Body of pancreas (tissue), 4 donors: ENCODE data around the gene SSC5D. TPM values are rescaled to one million over a fixed set of nuclear protein-coding genes. Genes with fewer than 3 reads are reported as not detected.

ENCODE experiments used
- ATAC-seq: fragments of 150-250 bp; one replicate; pipeline ENCODE4 v1.9.1; 2016
- DNase-seq, 4 donors: peaks; one replicate each; pipeline ENCODE4 v3.0.0-alpha.2; 2019
- H3K27ac ChIP-seq, 4 donors: fragments of 200-600 bp; sonication (generic); 1 replicate in 3 of 4; 2 replicates in 1 of 4; pipeline versions ENCODE4 v1.5.1 to v1.6.1; 2016 to 2019; ENCODE audit warnings: mild to moderate bottlenecking in 1 of 4, mixed read lengths in 1 of 4, moderate library complexity in 1 of 4
- H3K27me3 ChIP-seq, 2 donors: fragments of 200-600 bp; sonication (generic); one replicate each; pipeline ENCODE4 v1.6.0; 2016; ENCODE audit warnings: mild to moderate bottlenecking in 1 of 2
- H3K36me3 ChIP-seq, 2 donors: fragments of 200-600 bp; sonication (generic); replicated peaks in 1 of 2; 2 replicates each; pipeline ENCODE4 v1.5.1; 2016; ENCODE audit warnings: low read depth in 2 of 2; ENCODE audit not compliant: insufficient read depth in 1 of 2
- H3K4me1 ChIP-seq: fragments of 200-600 bp; sonication (generic); one replicate; pipeline ENCODE4 v1.6.0; 2016
- H3K4me3 ChIP-seq, 2 donors: fragments of 200-600 bp; sonication (generic); 1 replicate in 1 of 2; 2 replicates in 1 of 2; pipeline ENCODE4 v1.5.1; 2016 to 2019
- H3K9me3 ChIP-seq, 3 donors: fragments of 200-600 bp; sonication (generic); 1 replicate in 2 of 3; 2 replicates in 1 of 3; pipeline ENCODE4 v1.5.1; 2016
- POLR2A ChIP-seq, 3 donors: fragments of 450-650 bp; IDR thresholded peaks; one replicate each; pipeline ENCODE4 v1.6.1; 2016; ENCODE audit warnings: antibody characterized with exemption in 3 of 3, mild to moderate bottlenecking in 2 of 3
- WGBS, 2 donors: methylation state at CpG; one replicate each; pipeline ENCODE4 v1.1.5; 2017; 5-methylcytosine and 5-hydroxymethylcytosine counted together
- intact Hi-C: fragments of 100-400 bp; cut with DNase I; formaldehyde crosslinking; loops from one replicate; pipeline ENCODE4 v1.15.1; 2023
- total RNA-seq, 2 donors: library from RNA; depleted of rRNA; stranded (reverse); fragments of >200 nt; gene quantifications; one replicate each; pipeline ENCODE4 v1.1.0, GENCODE V29; 2016
- TF ChIP-seq, protein P1 (sequence below), 7 experiments: fragments of 450-650 bp in 4 of 7; fragments of 200-600 bp in 3 of 7; sonication (generic) in 3 of 7; IDR thresholded peaks; one replicate each; pipeline ENCODE4 v1.5.1; 2016 to 2019; ENCODE audit warnings: antibody characterized with exemption in 7 of 7

Gene SSC5D
- total RNA-seq, 2 donors from 2014 or later = 2.6 to 3.3 TPM

DNA sequence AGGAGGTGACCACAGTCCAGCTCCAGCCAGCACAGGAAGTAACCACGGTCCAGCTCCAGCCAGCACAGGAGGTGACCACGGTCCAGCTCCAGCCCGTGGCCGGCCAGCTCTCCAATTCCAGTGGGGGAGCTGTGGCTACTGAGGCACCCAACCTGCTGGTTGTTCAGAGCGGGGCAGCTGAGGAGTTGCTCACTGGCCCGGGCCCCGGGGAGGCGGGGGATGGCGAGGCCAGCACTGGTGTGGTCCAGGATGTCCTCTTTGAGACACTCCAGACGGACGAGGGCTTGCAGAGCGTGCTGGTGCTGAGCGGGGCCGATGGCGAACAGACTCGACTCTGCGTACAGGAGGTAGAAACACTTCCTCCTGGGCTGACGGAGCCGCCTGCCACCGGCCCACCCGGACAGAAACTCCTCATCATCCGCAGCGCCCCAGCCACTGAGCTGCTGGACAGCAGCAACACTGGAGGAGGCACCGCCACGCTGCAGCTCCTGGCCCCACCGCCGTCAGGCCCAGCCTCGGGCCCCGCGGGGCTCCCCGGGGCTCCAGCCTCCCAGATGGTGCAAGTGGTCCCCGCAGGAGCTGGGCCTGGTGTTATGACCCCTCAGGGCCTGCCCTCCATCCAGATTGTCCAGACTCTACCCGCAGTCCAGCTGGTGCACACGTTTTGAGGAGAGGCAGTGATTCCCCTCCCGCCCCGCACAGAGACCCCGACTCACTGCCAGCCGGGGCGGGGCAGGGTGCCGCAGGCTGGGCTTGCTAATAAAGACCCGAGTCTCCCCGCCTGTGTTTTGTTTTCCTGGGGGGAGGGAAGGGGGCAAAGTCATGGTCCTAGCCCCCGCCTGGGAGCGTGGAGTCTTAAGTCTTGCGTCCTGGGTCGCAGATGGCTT, 4.3 kb upstream of the SSC5D start:
- ATAC-seq (no peak), DNase-seq (no peak)
- intact Hi-C loops = no loop called here
- no peaks in the 10 kb centered on the region for H3K36me3 ChIP-seq
- 73 to 80% methylated on average over 19 to 43 of the region's 46 CpGs for WGBS, 2 donors
- no peak overlapping the region for H3K27ac ChIP-seq
- H3K27me3 ChIP-seq = no peaks in the 10 kb centered on the region
- TF ChIP-seq, protein P1, sequence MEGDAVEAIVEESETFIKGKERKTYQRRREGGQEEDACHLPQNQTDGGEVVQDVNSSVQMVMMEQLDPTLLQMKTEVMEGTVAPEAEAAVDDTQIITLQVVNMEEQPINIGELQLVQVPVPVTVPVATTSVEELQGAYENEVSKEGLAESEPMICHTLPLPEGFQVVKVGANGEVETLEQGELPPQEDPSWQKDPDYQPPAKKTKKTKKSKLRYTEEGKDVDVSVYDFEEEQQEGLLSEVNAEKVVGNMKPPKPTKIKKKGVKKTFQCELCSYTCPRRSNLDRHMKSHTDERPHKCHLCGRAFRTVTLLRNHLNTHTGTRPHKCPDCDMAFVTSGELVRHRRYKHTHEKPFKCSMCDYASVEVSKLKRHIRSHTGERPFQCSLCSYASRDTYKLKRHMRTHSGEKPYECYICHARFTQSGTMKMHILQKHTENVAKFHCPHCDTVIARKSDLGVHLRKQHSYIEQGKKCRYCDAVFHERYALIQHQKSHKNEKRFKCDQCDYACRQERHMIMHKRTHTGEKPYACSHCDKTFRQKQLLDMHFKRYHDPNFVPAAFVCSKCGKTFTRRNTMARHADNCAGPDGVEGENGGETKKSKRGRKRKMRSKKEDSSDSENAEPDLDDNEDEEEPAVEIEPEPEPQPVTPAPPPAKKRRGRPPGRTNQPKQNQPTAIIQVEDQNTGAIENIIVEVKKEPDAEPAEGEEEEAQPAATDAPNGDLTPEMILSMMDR (IDR thresholded peaks at IDR 0.05) = no peak
- TF ChIP-seq POLR2A (IDR thresholded peaks at IDR 0.05) = no peak
- H3K9me3 ChIP-seq = no peaks in the 10 kb centered on the region
- peaks cover 61% of the 10 kb centered on the region for H3K4me1 ChIP-seq
- no peak overlapping the region for H3K4me3 ChIP-seq

DNA sequence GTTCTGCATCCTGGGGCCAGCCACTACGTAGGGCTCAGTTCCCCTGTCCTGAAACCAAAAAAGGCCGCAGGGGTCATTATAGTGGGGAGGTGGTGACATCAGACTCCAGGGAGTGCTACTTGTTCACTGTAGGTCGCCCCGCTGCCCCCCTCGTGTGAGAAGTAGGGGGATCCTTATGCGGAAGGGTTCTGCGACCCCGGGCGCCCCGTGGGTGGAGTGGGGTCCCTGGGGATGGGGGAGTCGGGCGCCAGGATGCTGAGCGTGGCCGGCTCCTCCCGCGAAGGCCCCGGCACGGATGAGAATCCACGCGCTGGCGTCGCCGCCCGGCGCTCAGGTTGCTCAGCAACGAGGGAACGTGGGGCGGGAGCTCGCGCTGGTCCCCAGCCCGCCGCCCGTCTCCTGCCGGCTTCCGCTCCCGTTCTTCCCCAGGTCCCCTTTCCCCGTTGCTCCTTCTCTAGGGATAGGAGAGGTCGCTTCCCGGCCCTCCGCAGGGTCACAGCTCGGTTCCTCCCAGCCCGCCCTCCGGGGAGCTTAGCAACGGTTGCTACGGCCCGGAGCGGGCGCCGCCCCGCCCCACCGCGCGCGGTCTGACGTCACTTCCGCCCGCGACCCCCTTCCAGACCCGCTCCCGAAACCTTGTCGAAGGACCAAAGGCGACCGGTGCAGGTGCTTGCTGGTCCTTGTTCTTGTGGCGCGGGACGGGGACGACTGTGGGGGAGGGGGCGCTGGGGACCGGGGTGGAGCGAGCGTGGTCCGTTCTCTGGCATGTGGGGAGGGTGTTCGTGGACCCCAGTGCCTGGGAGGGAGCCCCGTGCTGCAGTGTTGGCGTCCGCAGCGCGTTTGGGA, 3.4 kb upstream of the SSC5D start, which contains the start of gene NAT14:
Gene NAT14, plus strand, starts transcription at position 596 of the 846 bp plus-strand sequence. CDS start 521 bp downstream, outside the sequence.
- Histone ChIP-seq H3K27ac (peak within 1 kb of the TSS; percentile 32 to 69 (median 58)), H3K4me3 (peak within 1 kb of the TSS; percentile 5 to 26), H3K9me3 (no peaks in the 10 kb centered on the region), H3K36me3 (no peaks in the 10 kb centered on the region), H3K4me1 (peaks cover 52% of the 10 kb centered on the region), H3K27me3 (no peaks in the 10 kb centered on the region)
- WGBS, 2 donors = 1 to 5% methylated on average over 26 to 67 of the region's 78 CpGs
- peak; percentile 54 for ATAC-seq
- DNase-seq = peak; percentile 45 to 61 (median 56)
- TF ChIP-seq POLR2A (IDR thresholded peaks at IDR 0.05) = peak in 2 of 3 donors; percentile 18 to 32
- TF ChIP-seq, protein P1 (IDR thresholded peaks at IDR 0.05) = no peak
- intact Hi-C loops = no loop called here

DNA sequence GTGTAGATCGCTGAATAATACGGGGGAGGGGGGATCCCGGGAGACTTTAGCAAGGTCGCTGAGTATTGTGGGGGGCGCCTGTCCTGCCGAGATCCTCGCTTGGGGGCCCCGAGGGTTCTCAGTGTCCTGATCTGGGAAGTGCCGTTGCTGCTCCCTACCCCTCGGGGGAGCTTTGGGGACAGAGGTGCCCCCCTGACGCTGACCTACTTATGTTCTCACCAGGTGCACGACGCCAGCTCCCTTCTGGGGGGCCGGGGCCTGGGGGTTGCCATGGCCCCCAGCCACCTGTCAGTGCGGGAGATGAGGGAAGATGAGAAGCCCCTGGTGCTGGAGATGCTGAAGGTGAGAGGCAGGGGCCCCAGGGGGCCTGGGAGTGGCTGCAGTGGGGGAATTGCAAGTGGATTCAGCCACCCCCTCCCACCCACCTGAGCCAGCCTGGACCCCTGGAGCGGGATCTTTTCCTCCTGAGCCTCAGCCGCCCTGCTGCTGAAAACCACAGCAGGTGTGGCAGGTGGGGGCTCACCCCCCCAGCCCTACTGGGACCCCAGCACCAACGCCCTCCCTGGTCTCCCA, 2.7 kb upstream of the SSC5D start:
- H3K27me3 ChIP-seq = no peaks in the 10 kb centered on the region
- DNase-seq (no peak), ATAC-seq (no peak)
- intact Hi-C loops = no loop called here
- H3K36me3 ChIP-seq = no peaks in the 10 kb centered on the region
- H3K9me3 ChIP-seq = no peaks in the 10 kb centered on the region
- peak overlapping the region; percentile 5 to 26 for H3K4me3 ChIP-seq
- WGBS, 2 donors = 24 to 26% methylated on average over 6 to 14 of the region's 18 CpGs
- peak overlapping the region; percentile 32 to 69 (median 58) for H3K27ac ChIP-seq
- H3K4me1 ChIP-seq = peaks cover 46% of the 10 kb centered on the region
- TF ChIP-seq, protein P1 (IDR thresholded peaks at IDR 0.05) = no peak
- no peak for TF ChIP-seq POLR2A (IDR thresholded peaks at IDR 0.05)

DNA sequence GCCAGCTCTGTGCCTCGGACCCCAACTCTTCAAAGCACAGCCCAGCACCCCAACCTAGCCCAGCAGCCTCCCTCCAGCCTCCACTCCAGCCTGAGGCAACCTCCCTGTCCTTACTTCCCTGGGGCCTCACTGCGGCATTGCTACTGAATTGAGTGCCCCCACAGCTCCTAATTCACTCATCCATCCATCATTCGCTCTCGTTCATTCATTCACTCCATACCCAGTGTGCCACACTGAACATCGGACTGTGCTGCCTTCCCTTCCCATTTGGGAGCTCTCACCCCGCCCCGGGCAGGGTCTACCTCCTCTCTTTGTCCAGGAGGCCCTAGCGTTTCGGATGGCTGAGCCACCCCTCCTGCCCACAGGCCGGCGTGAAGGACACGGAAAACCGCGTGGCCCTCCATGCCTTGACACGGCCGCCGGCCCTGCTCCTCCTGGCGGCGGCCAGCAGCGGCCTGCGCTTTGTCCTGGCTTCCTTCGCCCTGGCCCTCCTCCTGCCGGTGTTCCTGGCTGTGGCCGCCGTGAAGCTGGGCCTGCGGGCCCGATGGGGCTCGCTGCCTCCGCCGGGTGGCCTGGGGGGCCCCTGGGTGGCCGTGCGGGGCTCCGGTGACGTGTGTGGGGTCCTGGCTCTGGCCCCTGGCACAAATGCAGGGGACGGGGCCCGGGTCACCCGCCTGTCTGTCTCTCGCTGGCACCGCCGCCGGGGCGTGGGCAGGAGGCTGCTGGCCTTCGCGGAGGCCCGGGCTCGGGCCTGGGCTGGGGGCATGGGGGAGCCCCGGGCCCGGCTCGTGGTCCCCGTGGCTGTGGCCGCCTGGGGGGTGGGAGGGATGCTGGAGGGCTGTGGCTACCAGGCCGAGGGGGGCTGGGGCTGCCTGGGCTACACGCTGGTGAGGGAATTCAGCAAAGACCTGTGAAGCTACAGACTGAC, 1.9 kb upstream of the SSC5D start:
- no peaks in the 10 kb centered on the region for H3K36me3 ChIP-seq
- H3K27me3 ChIP-seq = no peaks in the 10 kb centered on the region
- DNase-seq (no peak), ATAC-seq (no peak)
- peak overlapping the region in 1 of 4 donors; percentile 64 for H3K27ac ChIP-seq
- peaks cover 39% of the 10 kb centered on the region for H3K4me1 ChIP-seq
- no peak overlapping the region for H3K4me3 ChIP-seq
- WGBS, 2 donors = 67 to 76% methylated on average over 17 to 45 of the region's 53 CpGs
- intact Hi-C loops = no loop called here
- H3K9me3 ChIP-seq = no peaks in the 10 kb centered on the region
- TF ChIP-seq, protein P1 (IDR thresholded peaks at IDR 0.05) = no peak
- TF ChIP-seq POLR2A (IDR thresholded peaks at IDR 0.05) = no peak
